ENCODE data around the gene F13A1. TPM values are rescaled to one million over a fixed set of nuclear protein-coding genes. Genes with fewer than 3 reads are reported as not detected.

Gene F13A1
- total RNA-seq, 1 donor from 2014 or later = 91.9 TPM

GRCh38 chr6:6244624-6245023 is 75.8 kb downstream of the F13A1 start:
- no peak for TF ChIP-seq CTCF (IDR thresholded peaks at IDR 0.05)
- H3K4me3 ChIP-seq = no peak overlapping the region
- intact Hi-C loops (cut with DNase I) = no loop called here
- H3K27ac ChIP-seq = no peak overlapping the region
- H3K36me3 ChIP-seq = no peaks in the 10 kb centered on the region
- DNase-seq (ENCODE audit: low spot score in 2 of 2) = no peak
- H3K4me1 ChIP-seq = no peaks in the 10 kb centered on the region
- H3K9me3 ChIP-seq = no peaks in the 10 kb centered on the region
- no peaks in the 10 kb centered on the region for H3K27me3 ChIP-seq

- intact Hi-C loops (cut with DNase I) = no loop called here
- no peak for TF ChIP-seq CTCF (IDR thresholded peaks at IDR 0.05)
- Histone ChIP-seq H3K36me3 (no peaks in the 10 kb centered on the region), H3K27me3 (no peaks in the 10 kb centered on the region), H3K27ac (no peak overlapping the region), H3K4me3 (no peak overlapping the region), H3K4me1 (no peaks in the 10 kb centered on the region), H3K9me3 (no peaks in the 10 kb centered on the region)
- DNase-seq (ENCODE audit: low spot score in 2 of 2) = no peak
Measured at GRCh38 chr6:6243846-6244245, 76.6 kb downstream of the F13A1 start.

GRCh38 chr6:6239598-6240581 is 80.6 kb downstream of the F13A1 start:
- no peaks in the 10 kb centered on the region for H3K4me1 ChIP-seq
- DNase-seq (ENCODE audit: low spot score in 2 of 2) = no peak
- H3K27ac ChIP-seq = no peak overlapping the region
- no peaks in the 10 kb centered on the region for H3K9me3 ChIP-seq
- no peak overlapping the region for H3K4me3 ChIP-seq
- H3K36me3 ChIP-seq = no peaks in the 10 kb centered on the region
- no peaks in the 10 kb centered on the region for H3K27me3 ChIP-seq
- TF ChIP-seq CTCF (IDR thresholded peaks at IDR 0.05) = no peak
- intact Hi-C loops (cut with DNase I) = no loop called here

GRCh38 chr6:6236730-6237469 is 83.6 kb downstream of the F13A1 start:
- TF ChIP-seq CTCF (IDR thresholded peaks at IDR 0.05) = no peak
- no peaks in the 10 kb centered on the region for H3K9me3 ChIP-seq
- no peaks in the 10 kb centered on the region for H3K36me3 ChIP-seq
- H3K27me3 ChIP-seq = no peaks in the 10 kb centered on the region
- no peak overlapping the region for H3K4me3 ChIP-seq
- intact Hi-C loops (cut with DNase I) = no loop called here
- no peak overlapping the region for H3K27ac ChIP-seq
- H3K4me1 ChIP-seq = no peaks in the 10 kb centered on the region
- no peak for DNase-seq (ENCODE audit: low spot score in 2 of 2)

GRCh38 chr6:6235786-6236185 is 84.7 kb downstream of the F13A1 start:
- H3K4me3 ChIP-seq = no peak overlapping the region
- intact Hi-C loops (cut with DNase I) = no loop called here
- no peaks in the 10 kb centered on the region for H3K4me1 ChIP-seq
- no peaks in the 10 kb centered on the region for H3K36me3 ChIP-seq
- no peak for TF ChIP-seq CTCF (IDR thresholded peaks at IDR 0.05)
- no peak for DNase-seq (ENCODE audit: low spot score in 2 of 2)
- H3K9me3 ChIP-seq = no peaks in the 10 kb centered on the region
- no peaks in the 10 kb centered on the region for H3K27me3 ChIP-seq
- H3K27ac ChIP-seq = no peak overlapping the region
